ENCODE data around the gene KMT5C.

Gene KMT5C

GRCh38 chr19:55392820-55393761 is 53.4 kb downstream of the KMT5C start:
- TF ChIP-seq, protein P1, sequence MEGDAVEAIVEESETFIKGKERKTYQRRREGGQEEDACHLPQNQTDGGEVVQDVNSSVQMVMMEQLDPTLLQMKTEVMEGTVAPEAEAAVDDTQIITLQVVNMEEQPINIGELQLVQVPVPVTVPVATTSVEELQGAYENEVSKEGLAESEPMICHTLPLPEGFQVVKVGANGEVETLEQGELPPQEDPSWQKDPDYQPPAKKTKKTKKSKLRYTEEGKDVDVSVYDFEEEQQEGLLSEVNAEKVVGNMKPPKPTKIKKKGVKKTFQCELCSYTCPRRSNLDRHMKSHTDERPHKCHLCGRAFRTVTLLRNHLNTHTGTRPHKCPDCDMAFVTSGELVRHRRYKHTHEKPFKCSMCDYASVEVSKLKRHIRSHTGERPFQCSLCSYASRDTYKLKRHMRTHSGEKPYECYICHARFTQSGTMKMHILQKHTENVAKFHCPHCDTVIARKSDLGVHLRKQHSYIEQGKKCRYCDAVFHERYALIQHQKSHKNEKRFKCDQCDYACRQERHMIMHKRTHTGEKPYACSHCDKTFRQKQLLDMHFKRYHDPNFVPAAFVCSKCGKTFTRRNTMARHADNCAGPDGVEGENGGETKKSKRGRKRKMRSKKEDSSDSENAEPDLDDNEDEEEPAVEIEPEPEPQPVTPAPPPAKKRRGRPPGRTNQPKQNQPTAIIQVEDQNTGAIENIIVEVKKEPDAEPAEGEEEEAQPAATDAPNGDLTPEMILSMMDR (IDR thresholded peaks at IDR 0.05; ENCODE audit: control insufficient read depth, extremely low read depth, insufficient read depth): no peak
- no peak for DNase-seq (ENCODE audit: low read depth)
- H3K4me3 ChIP-seq (ENCODE audit: low read depth, low read length): no peak overlapping the region
